ENCODE measurements around the gene NPM3. TPM values are rescaled to one million over a fixed set of nuclear protein-coding genes. Genes with fewer than 3 reads are reported as not detected.
A peak's percentile ranks its signal among the peaks of the same experiment; 100 is the strongest.

Gene NPM3
- total RNA-seq, 1 experiment from 2014 or later = 260 TPM

- Mint-ChIP-seq H3K9me3 (no peaks in the 10 kb centered on the region), H3K27me3 (ENCODE audit: low read depth) (peaks cover 3% of the 10 kb centered on the region), H3K4me1 (peaks cover 21% of the 10 kb centered on the region), H3K27ac (peak overlapping the region; percentile 82), H3K4me3 (peak overlapping the region; percentile 78), H3K36me3 (no peaks in the 10 kb centered on the region)
- CTCF ChIA-PET = interaction anchor here (0.9 to 5.2 kb wide), 6 partner anchors 11 to 227 kb away, joined by 3 to 64 read pairs (median 8); partner anchors contain the start of genes KCNIP2 and OGA
- TF ChIP-seq CREM (CRISPR knock-in tag; IDR thresholded peaks at IDR 0.05) (no peak), ZBTB21 (CRISPR knock-in tag; IDR thresholded peaks at IDR 0.05; ENCODE audit: borderline replicate concordance) (no peak), ZNF263 (CRISPR knock-in tag; IDR thresholded peaks at IDR 0.05; ENCODE audit: low read depth) (no peak), GABPB1 (CRISPR knock-in tag; IDR thresholded peaks at IDR 0.05) (no peak), ZNF121 (CRISPR knock-in tag; IDR thresholded peaks at IDR 0.05) (no peak), PRRX2 (CRISPR knock-in tag; IDR thresholded peaks at IDR 0.05) (no peak)
- POLR2A ChIA-PET = interaction anchor here (0.9 to 2.7 kb wide), 2 partner anchors 10 to 11 kb away, joined by 4 to 30 read pairs; partner anchors contain the start of gene OGA
- DNase-seq (ENCODE audit: low spot score) (peak; percentile 81), ATAC-seq (peak; percentile 55)
Observed at GRCh38 chr10:101829561-101830315, 46.5 kb upstream of the NPM3 start.

- no peak overlapping the region for H3K27ac Mint-ChIP-seq
- H3K9me3 Mint-ChIP-seq = no peaks in the 10 kb centered on the region
- TF ChIP-seq ZNF423 (CRISPR knock-in tag; IDR thresholded peaks at IDR 0.05) = no peak
- TF ChIP-seq ZMAT4 (CRISPR knock-in tag; IDR thresholded peaks at IDR 0.05) = no peak
- no peak for TF ChIP-seq NFE2L1 (CRISPR knock-in tag; IDR thresholded peaks at IDR 0.05)
- TF ChIP-seq PRRX2 (CRISPR knock-in tag; IDR thresholded peaks at IDR 0.05) = no peak
- no peak for TF ChIP-seq ELF4 (CRISPR knock-in tag; IDR thresholded peaks at IDR 0.05; ENCODE audit: low read depth)
- TF ChIP-seq PRDM15 (CRISPR knock-in tag; IDR thresholded peaks at IDR 0.05) = peak; percentile 88
- peaks cover 19% of the 10 kb centered on the region for H3K4me1 Mint-ChIP-seq
- H3K4me3 Mint-ChIP-seq = peak overlapping the region; percentile 57
- ATAC-seq (no peak; the same call in 1 of the 2 replicates), DNase-seq (ENCODE audit: low spot score) (no peak)
- ChIA-PET POLR2A (interaction anchor here (2.7 kb wide), 1 partner anchor 11 kb away, joined by 30 read pairs; the partner anchor contains the start of gene OGA), CTCF (interaction anchor here (0.9 to 5.2 kb wide), 8 partner anchors 10 to 226 kb away, joined by 3 to 64 read pairs (median 6); partner anchors contain the start of genes KCNIP2 and OGA)
- H3K27me3 Mint-ChIP-seq (ENCODE audit: low read depth) = peaks cover 3% of the 10 kb centered on the region
- H3K36me3 Mint-ChIP-seq = no peaks in the 10 kb centered on the region
Observed at GRCh38 chr10:101828766-101829551, 45.7 kb upstream of the NPM3 start.

- H3K36me3 Mint-ChIP-seq = no peaks in the 10 kb centered on the region
- no peak overlapping the region for H3K4me3 Mint-ChIP-seq
- H3K9me3 Mint-ChIP-seq = no peaks in the 10 kb centered on the region
- no peak for TF ChIP-seq MLX (CRISPR knock-in tag; IDR thresholded peaks at IDR 0.05)
- ChIA-PET POLR2A (interaction anchor here (2.7 kb wide), 1 partner anchor 10 kb away, joined by 30 read pairs; the partner anchor contains the start of gene OGA), CTCF (interaction anchor here (1.0 to 5.2 kb wide), 6 partner anchors 8 to 225 kb away, joined by 4 to 64 read pairs (median 6); partner anchors contain the start of gene OGA)
- H3K4me1 Mint-ChIP-seq = peaks cover 19% of the 10 kb centered on the region
- DNase-seq (ENCODE audit: low spot score) = no peak
- no peak overlapping the region for H3K27ac Mint-ChIP-seq
- no peak for ATAC-seq
- H3K27me3 Mint-ChIP-seq (ENCODE audit: low read depth) = peaks cover 3% of the 10 kb centered on the region; the same call in 1 of the 2 replicates
Observed at GRCh38 chr10:101827919-101828600, 44.8 kb upstream of the NPM3 start.
